Esophagus squamous epithelium (tissue), 4 donors: ENCODE results near the gene ELOVL7.

Experiments used
- CTCF ChIP-seq, 6 experiments: fragments of 450-650 bp in 4 of 6; fragments of 200-600 bp in 2 of 6; sonication (generic) in 2 of 6; IDR thresholded peaks; one replicate each; pipeline ENCODE4 v1.5.1; 2016 to 2019; ENCODE audit warnings: antibody characterized with exemption in 6 of 6, mild to moderate bottlenecking in 4 of 6, moderate library complexity in 4 of 6
- POLR2A ChIP-seq, 4 donors: fragments of 450-650 bp; IDR thresholded peaks; one replicate each; pipeline ENCODE4 v1.6.1; 2017; ENCODE audit warnings: antibody characterized with exemption in 4 of 4, mild to moderate bottlenecking in 4 of 4, moderate library complexity in 3 of 4

- TF ChIP-seq POLR2A (IDR thresholded peaks at IDR 0.05), result no peak
- no peak for TF ChIP-seq CTCF (IDR thresholded peaks at IDR 0.05)
These were observed 133.7 kb downstream of the ELOVL7 start for GRCh38 chr5:60710362-60710761.
